Astrocyte (in vitro differentiated cells and primary cell): Measurements from ENCODE around the gene ITPRIPL1. TPM values are rescaled to one million over a fixed set of nuclear protein-coding genes. Genes with fewer than 3 reads are reported as not detected.

Experiments used
- DNase-seq: peaks from one replicate; pipeline ENCODE4 v3.0.0-alpha.2; 2010; ENCODE audit warnings: low read depth
- FAIRE-seq: peaks from 2 replicates; lab custom pipeline; 2011; peaks lifted over from hg19 to GRCh38; lab: Jason Lieb, UNC
- H2AFZ ChIP-seq: 2 replicates; pipeline ENCODE4 v1.6.0; 2012; ENCODE audit warnings: low read depth, low read length, inconsistent platforms
- H3K27ac ChIP-seq: 2 replicates; pipeline ENCODE4 v1.5.1; 2011; ENCODE audit warnings: low read depth, low read length, inconsistent platforms
- H3K27me3 ChIP-seq: 2 replicates; pipeline ENCODE4 v1.6.0; 2011; ENCODE audit warnings: low read length, inconsistent platforms; ENCODE audit not compliant: insufficient read depth
- H3K36me3 ChIP-seq: 2 replicates; pipeline ENCODE4 v1.5.1; 2011; ENCODE audit warnings: low read length, inconsistent platforms; ENCODE audit not compliant: insufficient read depth
- H3K4me1 ChIP-seq: 2 replicates; pipeline ENCODE4 v1.5.1; 2011; ENCODE audit warnings: low read length, inconsistent platforms; ENCODE audit not compliant: insufficient read depth
- H3K4me2 ChIP-seq: 2 replicates; pipeline ENCODE4 v1.6.0; 2012; ENCODE audit warnings: low read length, inconsistent platforms
- H3K4me3 ChIP-seq: 2 replicates; pipeline ENCODE4 v1.5.1; 2011; ENCODE audit warnings: low read depth, mild to moderate bottlenecking, low read length, inconsistent platforms; ENCODE audit not compliant: insufficient read depth
- H3K79me2 ChIP-seq: 2 replicates; pipeline ENCODE4 v1.6.0; 2012; ENCODE audit warnings: mild to moderate bottlenecking, low read length, inconsistent platforms; ENCODE audit not compliant: insufficient read depth
- H3K9ac ChIP-seq: 2 replicates; pipeline ENCODE4 v1.6.0; 2012; ENCODE audit warnings: mild to moderate bottlenecking, low read length, inconsistent platforms
- H3K9me3 ChIP-seq: 2 replicates; pipeline ENCODE4 v1.5.1; 2012; ENCODE audit warnings: low read depth, mild to moderate bottlenecking, low read length, inconsistent platforms; ENCODE audit not compliant: insufficient read depth
- H4K20me1 ChIP-seq: 2 replicates; pipeline ENCODE4 v1.6.0; 2012; ENCODE audit warnings: low read length, inconsistent platforms; ENCODE audit not compliant: insufficient read depth
- H3K27ac Mint-ChIP-seq: one replicate; pipeline ENCODE4 v1.8.0; 2021; ENCODE audit warnings: mild to moderate bottlenecking, mixed read lengths; ENCODE audit not compliant: unreplicated experiment
- H3K27me3 Mint-ChIP-seq: one replicate; pipeline ENCODE4 v1.8.0; 2021; ENCODE audit warnings: low read depth, mixed read lengths; ENCODE audit not compliant: unreplicated experiment
- H3K36me3 Mint-ChIP-seq: one replicate; pipeline ENCODE4 v1.8.0; 2021; ENCODE audit warnings: low read depth, mixed read lengths; ENCODE audit not compliant: unreplicated experiment
- H3K4me1 Mint-ChIP-seq: one replicate; pipeline ENCODE4 v1.8.0; 2021; ENCODE audit warnings: low read depth, mixed read lengths; ENCODE audit not compliant: unreplicated experiment
- H3K4me3 Mint-ChIP-seq: one replicate; pipeline ENCODE4 v1.8.0; 2021; ENCODE audit warnings: mild to moderate bottlenecking, moderate library complexity, mixed read lengths; ENCODE audit not compliant: unreplicated experiment
- H3K9me3 Mint-ChIP-seq: one replicate; pipeline ENCODE4 v1.8.0; 2021; ENCODE audit warnings: mild to moderate bottlenecking, mixed read lengths; ENCODE audit not compliant: unreplicated experiment
- EZH2 ChIP-seq: IDR thresholded peaks from 2 replicates; pipeline ENCODE4 v1.6.1; 2012; ENCODE audit warnings: mild to moderate bottlenecking, low read length, inconsistent platforms; ENCODE audit not compliant: insufficient read depth
- total RNA-seq: library from RNA; stranded (reverse); gene quantifications from 2 replicates; pipeline ENCODE4 v1.2.1, GENCODE V29; 2021
- TF ChIP-seq, protein P1 (sequence below): IDR thresholded peaks from 2 replicates; pipeline ENCODE4 v1.5.1; 2011; ENCODE audit warnings: low read depth, mild to moderate bottlenecking, inconsistent platforms, low read length, moderate library complexity; ENCODE audit not compliant: insufficient read depth

Gene ITPRIPL1
- total RNA-seq, 1 donor from 2014 or later: 0.45 TPM

DNA sequence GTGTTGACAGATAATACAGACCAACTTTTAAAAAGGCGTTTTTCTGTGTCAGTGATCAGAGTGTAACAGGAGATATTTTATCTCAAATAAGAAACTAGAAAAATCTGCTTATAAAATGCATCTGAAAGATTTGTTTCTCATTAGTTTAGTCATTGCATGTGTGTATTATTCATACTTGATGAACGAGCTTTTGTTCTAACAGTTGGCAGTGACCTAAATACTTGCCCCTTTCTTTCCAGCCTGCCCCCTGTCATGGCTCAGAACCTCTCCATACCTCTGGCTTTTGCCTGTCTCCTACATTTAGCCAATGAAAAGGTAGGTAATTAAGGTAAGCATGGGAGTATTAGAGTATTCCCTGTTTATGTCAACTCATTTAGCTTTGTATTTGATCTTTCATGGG lies 44.1 kb downstream of the ITPRIPL1 start:
- no peak for FAIRE-seq
- H3K36me3 Mint-ChIP-seq: peaks cover 3% of the 10 kb centered on the region

DNA sequence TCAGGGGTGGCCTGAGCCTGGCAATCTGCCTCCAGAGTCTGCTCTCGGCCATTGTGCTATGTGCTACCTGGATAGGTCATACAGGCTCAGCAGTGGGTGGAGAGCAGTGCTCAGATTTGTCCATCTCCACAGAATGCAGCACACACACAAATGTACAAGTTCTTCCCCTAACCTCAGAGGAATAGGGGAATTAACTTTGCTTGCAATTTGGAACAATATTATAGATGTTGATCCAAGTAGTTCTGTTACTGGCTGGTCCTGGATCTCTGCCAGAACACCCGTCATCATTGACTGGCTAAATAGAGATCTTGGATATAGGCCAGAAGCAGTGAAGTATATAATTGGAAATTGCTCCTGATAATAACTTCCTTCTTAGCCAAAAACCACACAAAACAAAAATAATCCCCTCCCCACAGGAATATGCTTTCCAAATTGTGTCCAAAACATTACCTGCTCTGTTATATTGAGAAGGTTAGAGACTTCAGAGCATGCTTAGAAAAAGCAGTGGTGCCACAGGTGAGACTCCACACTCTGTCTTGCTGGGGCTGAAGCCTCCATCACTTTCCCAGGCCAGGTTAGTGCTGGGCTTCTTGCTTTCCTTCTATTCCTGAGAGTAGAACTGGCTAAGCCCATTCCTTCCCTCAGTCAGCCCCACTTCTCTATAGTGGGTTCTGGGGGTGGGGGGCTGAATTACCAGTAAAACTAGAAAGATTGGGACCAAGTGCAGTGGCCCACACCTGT lies 49.3 kb downstream of the ITPRIPL1 start:
- Mint-ChIP-seq H3K27me3 (no peaks in the 10 kb centered on the region), H3K4me3 (no peak overlapping the region), H3K9me3 (peaks cover 14% of the 10 kb centered on the region), H3K27ac (no peak overlapping the region), H3K36me3 (peaks cover 3% of the 10 kb centered on the region), H3K4me1 (no peaks in the 10 kb centered on the region)
- DNase-seq (peak; percentile 12), FAIRE-seq (no peak)
- Histone ChIP-seq H3K4me2 (no peak overlapping the region), H3K4me3 (no peak overlapping the region), H3K27me3 (no peaks in the 10 kb centered on the region), H3K9ac (no peak overlapping the region), H3K79me2 (no peaks in the 10 kb centered on the region), H3K27ac (no peak overlapping the region), H3K4me1 (peaks cover 4% of the 10 kb centered on the region), H3K9me3 (no peaks in the 10 kb centered on the region), H2AFZ (no peak overlapping the region), H3K36me3 (peaks cover 6% of the 10 kb centered on the region), H4K20me1 (no peaks in the 10 kb centered on the region)
- no peak for TF ChIP-seq EZH2
- TF ChIP-seq, protein P1, sequence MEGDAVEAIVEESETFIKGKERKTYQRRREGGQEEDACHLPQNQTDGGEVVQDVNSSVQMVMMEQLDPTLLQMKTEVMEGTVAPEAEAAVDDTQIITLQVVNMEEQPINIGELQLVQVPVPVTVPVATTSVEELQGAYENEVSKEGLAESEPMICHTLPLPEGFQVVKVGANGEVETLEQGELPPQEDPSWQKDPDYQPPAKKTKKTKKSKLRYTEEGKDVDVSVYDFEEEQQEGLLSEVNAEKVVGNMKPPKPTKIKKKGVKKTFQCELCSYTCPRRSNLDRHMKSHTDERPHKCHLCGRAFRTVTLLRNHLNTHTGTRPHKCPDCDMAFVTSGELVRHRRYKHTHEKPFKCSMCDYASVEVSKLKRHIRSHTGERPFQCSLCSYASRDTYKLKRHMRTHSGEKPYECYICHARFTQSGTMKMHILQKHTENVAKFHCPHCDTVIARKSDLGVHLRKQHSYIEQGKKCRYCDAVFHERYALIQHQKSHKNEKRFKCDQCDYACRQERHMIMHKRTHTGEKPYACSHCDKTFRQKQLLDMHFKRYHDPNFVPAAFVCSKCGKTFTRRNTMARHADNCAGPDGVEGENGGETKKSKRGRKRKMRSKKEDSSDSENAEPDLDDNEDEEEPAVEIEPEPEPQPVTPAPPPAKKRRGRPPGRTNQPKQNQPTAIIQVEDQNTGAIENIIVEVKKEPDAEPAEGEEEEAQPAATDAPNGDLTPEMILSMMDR: no peak

More for the DNA sequence above, 44.1 kb downstream of the ITPRIPL1 start:
- Histone ChIP-seq H4K20me1 (no peaks in the 10 kb centered on the region), H3K9me3 (no peaks in the 10 kb centered on the region), H3K79me2 (no peaks in the 10 kb centered on the region), H3K36me3 (peaks cover 35% of the 10 kb centered on the region), H2AFZ (no peak overlapping the region), H3K4me1 (peaks cover 2% of the 10 kb centered on the region), H3K27me3 (no peaks in the 10 kb centered on the region), H3K27ac (no peak overlapping the region), H3K4me2 (no peak overlapping the region), H3K9ac (no peak overlapping the region), H3K4me3 (no peak overlapping the region)
- H3K9me3 Mint-ChIP-seq: no peaks in the 10 kb centered on the region
- H3K27me3 Mint-ChIP-seq: no peaks in the 10 kb centered on the region
- H3K4me1 Mint-ChIP-seq: no peaks in the 10 kb centered on the region
- no peak for DNase-seq
- no peak overlapping the region for H3K4me3 Mint-ChIP-seq
- TF ChIP-seq, protein P1: no peak
- TF ChIP-seq EZH2: no peak
- no peak overlapping the region for H3K27ac Mint-ChIP-seq

Other genes starting within 250 kb of the ITPRIPL1 start
- not detected in 2 replicates for gene ADRA2B, start 208.7 kb upstream of the ITPRIPL1 start, total RNA-seq
- gene ASTL, start 186.8 kb upstream of the ITPRIPL1 start, total RNA-seq: not detected in 2 replicates
- 0.84 and 0.95 TPM in 2 replicates for gene DUSP2, start 179.9 kb upstream of the ITPRIPL1 start, total RNA-seq
- gene STARD7, start 116.5 kb upstream of the ITPRIPL1 start, total RNA-seq: 101 and 103 TPM in 2 replicates
- 41.7 and 45.5 TPM in 2 replicates for gene TMEM127, start 59.3 kb upstream of the ITPRIPL1 start, total RNA-seq
- 56.3 and 58.6 TPM in 2 replicates for gene CIAO1, start 59.1 kb upstream of the ITPRIPL1 start, total RNA-seq
- 97.3 and 101 TPM in 2 replicates for gene SNRNP200, start 19.8 kb upstream of the ITPRIPL1 start, total RNA-seq
- gene NCAPH, start 10.4 kb downstream of the ITPRIPL1 start, total RNA-seq: 2.5 and 2.8 TPM in 2 replicates
- 0.34 and 0.38 TPM in 2 replicates for gene NEURL3, start 180.0 kb downstream of the ITPRIPL1 start, total RNA-seq
- 11.3 and 11.8 TPM in 2 replicates for gene ARID5A, start 211.4 kb downstream of the ITPRIPL1 start, total RNA-seq